HEK293T (cell line): ENCODE data around the gene TOB1.

Experiments used
- BHLHE40 ChIP-seq: fragments of 450-650 bp; IDR thresholded peaks from 2 replicates; pipeline ENCODE4 v1.6.1; 2016; ENCODE audit warnings: mild to moderate bottlenecking, moderate library complexity, borderline replicate concordance
- CTBP1 ChIP-seq: fragments of 450-650 bp; IDR thresholded peaks from 2 replicates; pipeline ENCODE4 v1.6.1; 2016; ENCODE audit warnings: borderline replicate concordance
- SP1 ChIP-seq: fragments of 450-650 bp; IDR thresholded peaks from 2 replicates; pipeline ENCODE4 v1.6.1; 2017
- SUZ12 ChIP-seq: fragments of 450-650 bp; IDR thresholded peaks from 2 replicates; pipeline ENCODE4 v1.6.1; 2016; ENCODE audit warnings: mild to moderate bottlenecking

- TF ChIP-seq SUZ12 (no peak), BHLHE40 (no peak), CTBP1 (no peak), SP1 (no peak)
These were observed 47.1 kb downstream of the TOB1 start for GRCh38 chr17:50818921-50819657.
